ENCODE results near the gene HOXD9.

HOXD9 gene

DNA sequence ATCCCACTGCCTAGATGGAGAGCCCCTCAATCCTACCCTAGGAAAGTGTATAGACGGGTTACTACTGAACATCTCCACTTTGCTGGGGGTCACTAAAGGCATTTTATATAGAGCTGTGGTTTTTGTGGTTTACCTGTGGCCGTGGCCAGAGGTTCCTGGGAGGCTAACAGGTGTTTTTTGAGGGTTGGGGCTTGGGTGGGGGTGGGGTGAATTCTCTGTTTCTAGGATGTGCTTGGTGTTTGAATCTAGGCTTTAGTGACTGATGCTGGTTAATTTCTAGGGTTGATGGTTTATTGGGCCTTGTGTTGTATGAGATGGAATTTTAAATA lies 14.7 kb downstream of the HOXD9 start:
- peaks cover 21% of the 10 kb centered on the region for H3K4me1 Mint-ChIP-seq (ENCODE audit: low read depth)
- no peak overlapping the region for H3K27ac Mint-ChIP-seq
- peaks cover 97% of the 10 kb centered on the region for H3K27me3 Mint-ChIP-seq
- intact Hi-C loops (cut with micrococcal nuclease): loop anchor here (10.0 kb wide), 1 partner anchor 678 kb away; no protein-coding TSS in a partner anchor
- no peaks in the 10 kb centered on the region for H3K36me3 Mint-ChIP-seq (ENCODE audit: low read depth)
- H3K9me3 Mint-ChIP-seq: no peaks in the 10 kb centered on the region
- H3K4me3 Mint-ChIP-seq: no peak overlapping the region

DNA sequence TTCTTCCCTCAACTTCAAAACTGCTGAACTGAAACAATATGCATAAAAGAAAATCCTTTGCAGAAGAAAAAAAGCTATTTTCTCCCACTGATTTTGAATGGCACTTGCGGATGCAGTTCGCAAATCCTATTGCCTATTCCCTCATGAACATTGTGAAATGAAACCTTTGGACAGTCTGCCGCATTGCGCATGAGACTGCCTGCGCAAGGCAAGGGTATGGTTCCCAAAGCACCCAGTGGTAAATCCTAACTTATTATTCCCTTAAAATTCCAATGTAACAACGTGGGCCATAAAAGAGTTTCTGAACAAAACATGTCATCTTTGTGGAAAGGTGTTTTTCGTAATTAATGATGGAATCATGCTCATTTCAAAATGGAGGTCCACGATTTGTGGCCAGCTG lies 15.4 kb downstream of the HOXD9 start:
- Mint-ChIP-seq H3K27me3 (peaks cover 97% of the 10 kb centered on the region), H3K9me3 (no peaks in the 10 kb centered on the region), H3K4me1 (ENCODE audit: low read depth) (peaks cover 21% of the 10 kb centered on the region), H3K27ac (no peak overlapping the region), H3K36me3 (ENCODE audit: low read depth) (no peaks in the 10 kb centered on the region), H3K4me3 (no peak overlapping the region)
- intact Hi-C loops (cut with micrococcal nuclease): loop anchor here (10.0 kb wide), 1 partner anchor 677 kb away; no protein-coding TSS in a partner anchor

DNA sequence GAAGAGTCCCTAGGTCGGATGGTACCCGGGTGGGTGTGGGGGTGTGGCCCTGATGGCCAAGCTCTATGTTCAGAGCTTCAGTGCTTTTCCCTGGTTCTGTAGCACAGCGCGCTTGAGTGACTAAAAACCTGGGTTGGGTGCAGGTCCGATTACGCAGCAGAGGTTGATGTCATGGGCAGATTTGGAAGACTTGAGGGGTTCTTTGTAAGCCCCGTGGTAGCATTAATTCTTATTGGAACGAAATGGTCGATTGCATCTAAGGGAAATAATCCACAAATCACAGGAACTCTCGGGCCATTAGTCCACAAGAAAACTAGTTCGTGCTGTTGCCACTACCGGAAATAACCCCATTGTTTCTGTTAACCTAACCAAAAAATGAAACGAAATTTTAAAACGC lies 16.0 kb downstream of the HOXD9 start:
- intact Hi-C loops (cut with micrococcal nuclease): loop anchor here (10.0 kb wide), 1 partner anchor 676 kb away; no protein-coding TSS in a partner anchor
- H3K36me3 Mint-ChIP-seq (ENCODE audit: low read depth): no peaks in the 10 kb centered on the region
- H3K4me3 Mint-ChIP-seq: no peak overlapping the region
- peaks cover 97% of the 10 kb centered on the region for H3K27me3 Mint-ChIP-seq
- H3K27ac Mint-ChIP-seq: no peak overlapping the region
- peaks cover 21% of the 10 kb centered on the region for H3K4me1 Mint-ChIP-seq (ENCODE audit: low read depth)
- H3K9me3 Mint-ChIP-seq: no peaks in the 10 kb centered on the region

DNA sequence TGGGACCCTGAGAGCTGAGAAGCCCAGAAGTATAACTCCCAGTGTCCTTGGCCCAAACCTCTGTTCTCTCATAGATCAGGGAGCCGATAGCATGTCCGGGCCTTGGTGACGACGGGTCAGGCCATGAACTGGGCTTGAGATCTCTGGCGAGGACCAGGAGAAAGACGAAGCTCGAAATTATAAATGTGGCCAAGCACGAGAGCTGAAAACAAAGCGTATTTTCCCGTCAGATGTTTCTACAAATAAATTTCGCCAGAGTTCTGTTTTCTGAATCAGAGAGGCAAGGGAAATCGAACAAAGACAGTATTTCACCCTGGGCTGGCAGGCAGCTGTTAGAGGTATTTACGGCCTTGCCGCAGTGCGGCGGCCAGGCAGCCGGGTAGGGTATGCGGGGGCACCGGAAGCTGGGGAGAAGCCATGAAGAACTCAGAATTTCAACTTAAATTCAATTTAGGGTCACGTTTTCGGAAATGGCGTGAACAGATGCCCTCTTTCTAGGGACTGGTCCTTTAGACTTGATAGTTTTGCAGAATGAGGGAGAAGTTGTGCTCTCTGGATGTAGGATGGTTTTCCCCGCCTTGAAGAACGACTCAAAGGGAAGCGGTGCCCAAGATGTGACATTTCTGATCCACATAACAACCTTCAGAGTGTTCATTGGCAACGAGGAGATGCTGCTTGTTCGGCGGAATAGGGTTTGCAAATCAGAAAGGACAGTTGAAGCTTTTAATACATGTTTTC lies 16.6 kb downstream of the HOXD9 start:
- peaks cover 21% of the 10 kb centered on the region for H3K4me1 Mint-ChIP-seq (ENCODE audit: low read depth)
- H3K4me3 Mint-ChIP-seq: no peak overlapping the region
- intact Hi-C loops (cut with micrococcal nuclease): loop anchor here (10.0 kb wide), 1 partner anchor 676 kb away; no protein-coding TSS in a partner anchor
- H3K36me3 Mint-ChIP-seq (ENCODE audit: low read depth): no peaks in the 10 kb centered on the region
- H3K27ac Mint-ChIP-seq: no peak overlapping the region
- H3K9me3 Mint-ChIP-seq: no peaks in the 10 kb centered on the region
- H3K27me3 Mint-ChIP-seq: peaks cover 97% of the 10 kb centered on the region

- intact Hi-C loops (cut with micrococcal nuclease): loop anchor here (1.0 to 10.0 kb wide), 4 partner anchors 315 to 675 kb away; no protein-coding TSS in a partner anchor
- Mint-ChIP-seq H3K36me3 (ENCODE audit: low read depth) (no peaks in the 10 kb centered on the region), H3K4me1 (ENCODE audit: low read depth) (peaks cover 21% of the 10 kb centered on the region), H3K27ac (no peak overlapping the region), H3K4me3 (no peak overlapping the region), H3K27me3 (peaks cover 97% of the 10 kb centered on the region), H3K9me3 (no peaks in the 10 kb centered on the region)
Measured at GRCh38 chr2:176139661-176140512, 17.4 kb downstream of the HOXD9 start.

- peaks cover 97% of the 10 kb centered on the region for H3K27me3 Mint-ChIP-seq
- no peak overlapping the region for H3K27ac Mint-ChIP-seq
- peak overlapping the region; percentile 39 for H3K4me3 Mint-ChIP-seq
- no peaks in the 10 kb centered on the region for H3K9me3 Mint-ChIP-seq
- intact Hi-C loops (cut with micrococcal nuclease): loop anchor here (1.0 to 5.0 kb wide), 3 partner anchors 315 to 497 kb away; no protein-coding TSS in a partner anchor
- H3K36me3 Mint-ChIP-seq (ENCODE audit: low read depth): no peaks in the 10 kb centered on the region
- H3K4me1 Mint-ChIP-seq (ENCODE audit: low read depth): peaks cover 17% of the 10 kb centered on the region
Measured at GRCh38 chr2:176140513-176141317, 18.2 kb downstream of the HOXD9 start.

DNA sequence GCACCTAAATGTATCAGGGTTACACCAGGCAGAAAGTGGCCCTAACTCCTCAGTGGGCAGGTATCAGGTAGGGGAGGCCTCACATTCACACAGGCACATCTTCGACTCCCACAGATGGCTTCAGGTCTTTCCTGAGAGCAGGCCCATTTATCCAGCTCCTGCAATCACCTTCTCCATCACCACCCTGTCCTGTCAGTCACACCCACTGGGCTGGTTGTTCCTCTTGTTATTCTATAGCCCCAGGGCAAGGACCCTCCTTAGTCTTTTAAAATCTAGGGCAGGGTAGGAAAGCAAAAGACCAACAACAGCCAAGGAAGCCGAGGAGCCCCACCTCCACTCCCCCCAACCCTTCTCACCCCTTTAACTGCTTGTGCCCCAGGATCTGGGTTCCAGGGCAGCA lies 19.8 kb downstream of the HOXD9 start:
- Mint-ChIP-seq H3K9me3 (no peaks in the 10 kb centered on the region), H3K27me3 (peaks cover 97% of the 10 kb centered on the region), H3K27ac (no peak overlapping the region), H3K4me1 (ENCODE audit: low read depth) (peaks cover 11% of the 10 kb centered on the region), H3K36me3 (ENCODE audit: low read depth) (no peaks in the 10 kb centered on the region), H3K4me3 (no peak overlapping the region)
- intact Hi-C loops (cut with micrococcal nuclease): loop anchor here (5.0 kb wide), 2 partner anchors 415 to 495 kb away; no protein-coding TSS in a partner anchor

GRCh38 chr2:176145085-176145969 lies 22.8 kb downstream of the HOXD9 start:
- H3K4me1 Mint-ChIP-seq (ENCODE audit: low read depth): no peaks in the 10 kb centered on the region
- H3K9me3 Mint-ChIP-seq: no peaks in the 10 kb centered on the region
- no peaks in the 10 kb centered on the region for H3K36me3 Mint-ChIP-seq (ENCODE audit: low read depth)
- intact Hi-C loops (cut with micrococcal nuclease): no loop called here
- peaks cover 97% of the 10 kb centered on the region for H3K27me3 Mint-ChIP-seq
- H3K4me3 Mint-ChIP-seq: no peak overlapping the region
- no peak overlapping the region for H3K27ac Mint-ChIP-seq

DNA sequence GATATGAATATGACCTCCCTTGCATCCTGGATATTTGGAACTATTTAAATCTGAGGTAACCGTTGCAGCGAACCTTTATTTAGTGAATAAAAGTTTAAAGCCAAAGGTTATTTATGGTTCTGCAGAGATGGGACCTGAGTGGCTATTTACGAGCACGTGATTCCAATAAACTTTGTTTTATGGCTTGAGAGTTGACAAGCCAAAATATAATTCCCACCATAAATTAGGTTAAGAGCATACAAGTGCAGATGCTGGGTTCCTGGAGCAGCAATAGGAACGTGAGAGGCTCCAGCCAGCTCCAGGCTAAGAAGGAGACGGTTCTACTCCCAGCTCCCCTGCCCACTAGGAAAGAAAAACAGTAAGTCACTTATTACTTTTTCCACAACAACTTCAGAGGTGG lies 23.6 kb downstream of the HOXD9 start:
- Mint-ChIP-seq H3K36me3 (ENCODE audit: low read depth) (no peaks in the 10 kb centered on the region), H3K27ac (no peak overlapping the region), H3K4me3 (no peak overlapping the region), H3K27me3 (peaks cover 97% of the 10 kb centered on the region), H3K9me3 (no peaks in the 10 kb centered on the region), H3K4me1 (ENCODE audit: low read depth) (no peaks in the 10 kb centered on the region)
- intact Hi-C loops (cut with micrococcal nuclease): no loop called here

DNA sequence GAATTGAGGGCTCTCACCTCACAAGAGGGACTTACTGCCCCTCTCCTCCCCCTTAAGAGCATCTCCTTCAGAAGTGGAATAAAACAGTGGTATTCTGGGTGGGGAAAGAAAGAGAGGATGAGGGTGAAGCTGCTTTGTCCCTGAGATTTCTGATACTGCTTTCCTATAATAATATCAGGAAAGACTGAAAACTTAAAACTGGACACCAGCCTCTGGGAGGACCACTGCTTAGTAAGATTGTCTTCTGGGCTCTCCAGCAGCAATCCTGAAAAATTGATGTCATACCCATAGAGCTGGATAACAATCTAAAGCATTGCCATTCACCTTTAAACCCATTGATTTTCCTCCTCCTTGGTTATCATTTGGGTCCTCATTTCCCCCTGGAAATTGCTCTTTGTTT lies 24.1 kb downstream of the HOXD9 start:
- intact Hi-C loops (cut with micrococcal nuclease): no loop called here
- H3K4me1 Mint-ChIP-seq (ENCODE audit: low read depth): no peaks in the 10 kb centered on the region
- H3K9me3 Mint-ChIP-seq: no peaks in the 10 kb centered on the region
- H3K27ac Mint-ChIP-seq: no peak overlapping the region
- H3K36me3 Mint-ChIP-seq (ENCODE audit: low read depth): no peaks in the 10 kb centered on the region
- H3K4me3 Mint-ChIP-seq: no peak overlapping the region
- H3K27me3 Mint-ChIP-seq: peaks cover 97% of the 10 kb centered on the region

- Mint-ChIP-seq H3K4me3 (no peak overlapping the region), H3K4me1 (ENCODE audit: low read depth) (no peaks in the 10 kb centered on the region), H3K27me3 (peaks cover 98% of the 10 kb centered on the region), H3K36me3 (ENCODE audit: low read depth) (no peaks in the 10 kb centered on the region), H3K27ac (no peak overlapping the region), H3K9me3 (no peaks in the 10 kb centered on the region)
- intact Hi-C loops (cut with micrococcal nuclease): no loop called here
Measured at GRCh38 chr2:176147210-176147799, 24.8 kb downstream of the HOXD9 start.

DNA sequence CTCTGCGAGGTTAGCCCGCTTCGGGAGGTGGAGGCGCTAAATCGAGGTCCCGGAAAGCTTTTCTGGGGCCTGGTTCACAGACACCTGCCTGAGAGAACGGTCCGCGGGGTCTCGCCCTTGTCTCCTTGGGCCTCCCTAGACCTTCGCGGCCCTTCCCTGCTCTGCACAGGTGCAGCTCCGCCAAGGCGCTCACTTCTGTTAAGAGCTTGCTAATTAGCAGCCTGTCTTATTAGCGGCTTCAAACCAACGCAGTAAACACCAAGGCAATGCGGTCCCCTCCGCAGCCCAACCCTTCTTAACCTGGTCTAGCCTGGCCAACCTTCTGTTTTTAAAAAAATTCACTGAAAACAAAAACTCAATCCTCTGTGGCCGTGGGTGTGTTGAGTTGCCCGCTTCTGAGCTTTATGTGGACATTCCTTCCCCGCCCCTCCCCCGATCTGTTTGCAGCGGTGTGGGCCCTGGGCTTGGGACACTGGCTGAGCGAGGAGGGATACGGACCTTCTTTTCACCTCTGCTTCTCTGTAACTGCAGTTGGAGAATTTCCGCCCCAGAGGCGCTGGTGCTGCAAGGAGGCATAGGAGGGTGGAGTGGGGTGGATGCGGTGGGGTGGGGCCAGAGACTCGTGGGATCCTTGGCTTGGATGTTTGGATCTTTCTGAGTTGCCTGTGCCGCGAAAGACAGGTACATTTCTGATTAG lies 25.4 kb downstream of the HOXD9 start:
- H3K36me3 Mint-ChIP-seq (ENCODE audit: low read depth): no peaks in the 10 kb centered on the region
- H3K4me3 Mint-ChIP-seq: no peak overlapping the region
- H3K27ac Mint-ChIP-seq: no peak overlapping the region
- no peaks in the 10 kb centered on the region for H3K4me1 Mint-ChIP-seq (ENCODE audit: low read depth)
- intact Hi-C loops (cut with micrococcal nuclease): no loop called here
- H3K27me3 Mint-ChIP-seq: peaks cover 99% of the 10 kb centered on the region
- no peaks in the 10 kb centered on the region for H3K9me3 Mint-ChIP-seq
